Activated naive CD8-positive, alpha-beta T cell (primary cell): ENCODE results near the gene PWWP2B.

Experiments used
- H3K27ac Mint-ChIP-seq: one replicate; pipeline ENCODE4 v1.8.0; 2021; ENCODE audit warnings: mixed read lengths
- H3K27me3 Mint-ChIP-seq: one replicate; pipeline ENCODE4 v1.8.0; 2021; ENCODE audit warnings: mixed read lengths
- H3K36me3 Mint-ChIP-seq: one replicate; pipeline ENCODE4 v1.8.0; 2021; ENCODE audit warnings: mixed read lengths
- H3K4me1 Mint-ChIP-seq: one replicate; pipeline ENCODE4 v1.8.0; 2021; ENCODE audit warnings: low read depth, mixed read lengths
- H3K4me3 Mint-ChIP-seq: one replicate; pipeline ENCODE4 v1.8.0; 2021; ENCODE audit warnings: mild to moderate bottlenecking, mixed read lengths
- H3K9me3 Mint-ChIP-seq: one replicate; pipeline ENCODE4 v1.8.0; 2021; ENCODE audit warnings: low read depth, mixed read lengths

Gene PWWP2B

GRCh38 chr10:132357286-132358058 lies 39.5 kb upstream of the PWWP2B start:
- Mint-ChIP-seq H3K4me1 (peaks cover 3% of the 10 kb centered on the region), H3K27ac (no peak overlapping the region), H3K27me3 (no peaks in the 10 kb centered on the region), H3K36me3 (no peaks in the 10 kb centered on the region), H3K9me3 (no peaks in the 10 kb centered on the region), H3K4me3 (no peak overlapping the region)

GRCh38 chr10:132359305-132360040 lies 37.5 kb upstream of the PWWP2B start:
- H3K4me3 Mint-ChIP-seq = no peak overlapping the region
- H3K4me1 Mint-ChIP-seq = peaks cover 2% of the 10 kb centered on the region
- no peaks in the 10 kb centered on the region for H3K9me3 Mint-ChIP-seq
- no peaks in the 10 kb centered on the region for H3K36me3 Mint-ChIP-seq
- H3K27me3 Mint-ChIP-seq = no peaks in the 10 kb centered on the region
- H3K27ac Mint-ChIP-seq = no peak overlapping the region

DNA sequence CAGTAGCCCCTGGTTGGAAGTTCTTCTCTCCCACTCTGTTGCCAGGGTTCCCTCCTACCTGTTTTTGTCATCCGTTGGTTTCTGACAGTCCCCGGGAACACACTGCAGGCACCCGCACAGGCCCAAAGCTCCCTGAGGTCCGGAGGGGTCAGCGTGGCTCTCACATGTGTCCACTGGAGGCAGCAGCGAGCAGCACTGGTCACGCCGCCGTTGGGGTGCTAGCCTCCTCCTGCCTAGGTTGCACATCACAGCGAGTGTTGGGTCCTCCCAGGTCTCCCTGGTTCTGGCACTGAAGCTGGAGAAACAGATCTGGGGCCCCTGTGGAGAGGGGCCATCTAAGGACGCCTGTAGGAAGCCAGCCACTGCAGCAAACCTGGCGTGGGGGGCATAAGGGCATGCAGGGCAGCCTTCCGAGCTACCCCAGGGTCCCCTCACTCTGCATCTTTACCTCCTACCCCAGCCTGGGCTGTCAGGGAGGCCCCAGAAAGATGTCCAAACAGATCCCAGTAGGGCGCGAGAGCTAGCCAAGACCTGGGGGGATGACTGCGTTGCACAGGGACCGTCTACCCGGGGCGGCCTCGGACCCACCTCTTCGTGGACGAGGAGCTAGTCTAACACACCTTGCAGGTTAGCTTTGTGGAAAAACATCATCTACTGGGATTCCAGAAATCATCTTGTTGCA lies 36.1 kb upstream of the PWWP2B start:
- H3K4me3 Mint-ChIP-seq = no peak overlapping the region
- peaks cover 6% of the 10 kb centered on the region for H3K4me1 Mint-ChIP-seq
- H3K36me3 Mint-ChIP-seq = peaks cover 2% of the 10 kb centered on the region
- no peak overlapping the region for H3K27ac Mint-ChIP-seq
- H3K27me3 Mint-ChIP-seq = no peaks in the 10 kb centered on the region
- no peaks in the 10 kb centered on the region for H3K9me3 Mint-ChIP-seq

GRCh38 chr10:132361581-132362101 lies 35.4 kb upstream of the PWWP2B start:
- no peaks in the 10 kb centered on the region for H3K9me3 Mint-ChIP-seq
- H3K36me3 Mint-ChIP-seq = peaks cover 2% of the 10 kb centered on the region
- no peak overlapping the region for H3K4me3 Mint-ChIP-seq
- peaks cover 6% of the 10 kb centered on the region for H3K4me1 Mint-ChIP-seq
- no peak overlapping the region for H3K27ac Mint-ChIP-seq
- H3K27me3 Mint-ChIP-seq = no peaks in the 10 kb centered on the region

DNA sequence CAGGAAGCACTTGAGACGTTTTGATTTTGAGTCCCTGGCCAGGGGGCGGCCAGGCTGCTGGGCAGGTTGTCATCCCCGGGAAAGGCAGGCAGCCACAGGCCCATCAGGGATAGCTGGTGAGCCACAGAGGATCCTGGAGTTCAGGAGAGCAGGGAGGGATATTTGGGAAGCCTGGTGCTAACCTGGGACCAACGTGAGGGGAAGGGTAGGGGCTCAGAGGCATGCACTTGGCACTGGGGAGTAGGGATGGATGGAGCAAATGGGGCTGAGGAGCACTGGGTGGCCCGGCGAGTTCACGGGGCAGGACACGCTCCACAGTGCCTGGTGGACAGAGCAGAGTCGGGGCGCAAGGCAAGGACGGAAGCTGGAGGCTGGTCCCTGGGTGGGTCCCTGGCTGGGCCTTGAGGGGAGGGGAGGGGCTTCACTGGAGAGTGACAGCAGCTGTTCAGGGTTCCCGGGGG lies 34.8 kb upstream of the PWWP2B start:
- no peaks in the 10 kb centered on the region for H3K27me3 Mint-ChIP-seq
- H3K9me3 Mint-ChIP-seq = no peaks in the 10 kb centered on the region
- H3K27ac Mint-ChIP-seq = no peak overlapping the region
- H3K4me1 Mint-ChIP-seq = peaks cover 6% of the 10 kb centered on the region
- H3K4me3 Mint-ChIP-seq = no peak overlapping the region
- peaks cover 3% of the 10 kb centered on the region for H3K36me3 Mint-ChIP-seq

GRCh38 chr10:132363376-132363775 lies 33.6 kb upstream of the PWWP2B start:
- H3K4me3 Mint-ChIP-seq = no peak overlapping the region
- H3K27ac Mint-ChIP-seq = no peak overlapping the region
- H3K9me3 Mint-ChIP-seq = no peaks in the 10 kb centered on the region
- peaks cover 7% of the 10 kb centered on the region for H3K36me3 Mint-ChIP-seq
- no peaks in the 10 kb centered on the region for H3K27me3 Mint-ChIP-seq
- H3K4me1 Mint-ChIP-seq = peaks cover 6% of the 10 kb centered on the region

- Mint-ChIP-seq H3K4me1 (peaks cover 6% of the 10 kb centered on the region), H3K9me3 (no peaks in the 10 kb centered on the region), H3K4me3 (no peak overlapping the region), H3K27me3 (no peaks in the 10 kb centered on the region), H3K27ac (peak overlapping the region; percentile 58), H3K36me3 (peaks cover 7% of the 10 kb centered on the region)
Measured at GRCh38 chr10:132363921-132364593, 32.9 kb upstream of the PWWP2B start.

- Mint-ChIP-seq H3K4me1 (peaks cover 6% of the 10 kb centered on the region), H3K4me3 (no peak overlapping the region), H3K27me3 (no peaks in the 10 kb centered on the region), H3K27ac (peak overlapping the region; percentile 41), H3K9me3 (no peaks in the 10 kb centered on the region), H3K36me3 (peaks cover 7% of the 10 kb centered on the region)
Measured at GRCh38 chr10:132364594-132364970, 32.4 kb upstream of the PWWP2B start.

- Mint-ChIP-seq H3K27me3 (no peaks in the 10 kb centered on the region), H3K36me3 (peaks cover 7% of the 10 kb centered on the region), H3K9me3 (no peaks in the 10 kb centered on the region), H3K4me3 (no peak overlapping the region), H3K4me1 (peaks cover 6% of the 10 kb centered on the region), H3K27ac (no peak overlapping the region)
Measured at GRCh38 chr10:132365102-132365501, 31.9 kb upstream of the PWWP2B start.

DNA sequence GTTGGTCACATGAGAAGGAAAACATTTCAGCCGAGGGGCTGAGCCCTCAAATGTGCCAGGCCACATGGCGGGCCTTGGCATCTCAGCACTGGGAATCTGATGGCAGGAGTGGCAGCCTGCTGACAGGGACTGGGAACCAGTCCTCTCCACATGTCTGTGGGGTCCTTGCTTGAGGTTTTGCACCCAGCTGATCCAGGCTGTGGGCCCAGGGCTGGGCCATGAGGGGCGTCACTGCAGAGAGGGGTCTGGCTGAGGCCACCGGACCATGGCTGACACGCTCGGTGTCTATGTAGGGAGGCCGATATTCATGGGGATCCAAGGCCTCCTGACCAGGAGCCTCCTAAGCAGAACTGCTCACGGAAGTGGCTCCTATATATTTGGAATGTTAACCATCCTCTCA lies 31.0 kb upstream of the PWWP2B start:
- no peaks in the 10 kb centered on the region for H3K9me3 Mint-ChIP-seq
- H3K27ac Mint-ChIP-seq = no peak overlapping the region
- no peak overlapping the region for H3K4me3 Mint-ChIP-seq
- no peaks in the 10 kb centered on the region for H3K27me3 Mint-ChIP-seq
- H3K4me1 Mint-ChIP-seq = peaks cover 6% of the 10 kb centered on the region
- peaks cover 7% of the 10 kb centered on the region for H3K36me3 Mint-ChIP-seq

GRCh38 chr10:132366499-132366898 lies 30.5 kb upstream of the PWWP2B start:
- H3K36me3 Mint-ChIP-seq = peaks cover 7% of the 10 kb centered on the region

DNA sequence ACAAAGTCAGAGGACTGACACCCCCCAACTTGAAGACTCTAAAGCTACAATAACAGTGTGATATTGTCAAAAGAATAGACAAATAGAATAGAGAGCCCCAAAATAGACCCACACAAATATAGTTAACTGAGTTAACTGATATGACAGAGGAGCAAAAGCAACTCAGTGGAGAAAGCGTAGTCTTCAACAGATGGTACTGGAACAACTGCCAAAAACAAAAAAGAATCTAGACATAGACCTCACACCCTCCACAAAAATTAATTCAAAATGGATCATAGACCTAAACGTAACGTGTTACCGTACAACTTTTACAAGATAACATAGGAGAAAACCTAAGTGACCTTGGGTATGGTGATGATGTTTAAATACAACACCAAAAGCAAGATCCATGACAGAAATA lies 28.6 kb upstream of the PWWP2B start:
- H3K27me3 Mint-ChIP-seq = no peaks in the 10 kb centered on the region
- H3K4me1 Mint-ChIP-seq = peaks cover 10% of the 10 kb centered on the region
- peaks cover 7% of the 10 kb centered on the region for H3K36me3 Mint-ChIP-seq
- no peak overlapping the region for H3K4me3 Mint-ChIP-seq
- H3K27ac Mint-ChIP-seq = no peak overlapping the region
- H3K9me3 Mint-ChIP-seq = no peaks in the 10 kb centered on the region

More at GRCh38 chr10:132366499-132366898, 30.5 kb upstream of the PWWP2B start:
- Mint-ChIP-seq H3K27ac (no peak overlapping the region), H3K9me3 (no peaks in the 10 kb centered on the region), H3K4me3 (no peak overlapping the region), H3K4me1 (peaks cover 6% of the 10 kb centered on the region), H3K27me3 (no peaks in the 10 kb centered on the region)

DNA sequence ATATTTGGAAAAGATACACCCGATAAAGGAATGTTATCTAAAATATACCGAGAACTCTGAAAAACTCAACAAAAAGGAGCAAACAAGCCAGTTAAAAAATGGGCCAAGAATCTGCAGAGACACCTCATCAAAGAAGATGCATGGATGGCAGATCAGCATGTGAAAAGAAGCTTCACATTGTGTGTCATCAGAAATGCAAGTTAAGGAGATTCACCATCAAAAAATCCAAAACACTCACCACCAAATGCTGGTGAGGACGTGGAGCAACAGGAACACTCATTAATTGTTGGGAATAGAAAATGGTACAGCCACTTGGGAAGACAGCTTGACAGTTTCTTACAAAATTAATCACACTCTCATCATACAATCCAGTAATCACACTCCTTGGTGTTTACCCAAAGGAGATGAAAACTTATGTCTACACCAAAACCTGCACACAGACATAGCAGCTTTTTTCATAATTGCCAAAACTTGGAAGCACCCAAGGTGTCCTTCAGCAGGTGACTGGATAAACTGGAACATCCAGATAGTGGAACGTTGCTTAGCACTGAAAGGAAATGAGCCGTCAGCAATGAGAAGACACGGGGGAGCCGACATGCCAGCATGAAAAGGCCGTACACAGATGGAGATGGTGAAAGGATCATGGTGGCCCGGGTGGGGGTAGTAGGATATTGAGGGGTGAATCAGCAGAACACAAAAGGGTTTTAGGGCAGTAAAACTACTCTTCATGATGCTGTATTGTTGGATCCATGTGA lies 27.9 kb upstream of the PWWP2B start:
- H3K27ac Mint-ChIP-seq = no peak overlapping the region
- H3K4me3 Mint-ChIP-seq = no peak overlapping the region
- no peaks in the 10 kb centered on the region for H3K27me3 Mint-ChIP-seq
- H3K36me3 Mint-ChIP-seq = peaks cover 7% of the 10 kb centered on the region
- no peaks in the 10 kb centered on the region for H3K9me3 Mint-ChIP-seq
- H3K4me1 Mint-ChIP-seq = peaks cover 10% of the 10 kb centered on the region

GRCh38 chr10:132369636-132370185 lies 27.3 kb upstream of the PWWP2B start:
- Mint-ChIP-seq H3K27me3 (no peaks in the 10 kb centered on the region), H3K4me1 (peaks cover 6% of the 10 kb centered on the region), H3K36me3 (peaks cover 7% of the 10 kb centered on the region), H3K4me3 (no peak overlapping the region), H3K9me3 (no peaks in the 10 kb centered on the region), H3K27ac (no peak overlapping the region)
